GM23338 (cell line): Measurements from ENCODE around the gene CSTPP1.

Experiments used
- CREB1 ChIP-seq: fragments of 250-450 bp; sonication (Bioruptor Pico); IDR thresholded peaks from 2 replicates; pipeline ENCODE4 v1.5.0; 2020; ENCODE audit warnings: low read depth, mild to moderate bottlenecking, moderate library complexity
- CTCF ChIP-seq, 2 experiments: fragments of 200-600 bp in 1 of 2; sonication (generic) in 1 of 2; conservative IDR thresholded peaks; 2 replicates each; pipeline versions ENCODE4 v1.5.1 to v1.6.1; 2016 to 2017; ENCODE audit warnings: antibody characterized with exemption in 2 of 2, low read depth in 2 of 2, mild to moderate bottlenecking in 2 of 2, moderate library complexity in 1 of 2
- EZH2 ChIP-seq: fragments of 200-600 bp; sonication (generic); IDR thresholded peaks from one replicate; pipeline ENCODE4 v1.8.0; 2017; ENCODE audit warnings: antibody characterized with exemption, mild to moderate bottlenecking, low read depth; ENCODE audit not compliant: unreplicated experiment
- EZH2phosphoT487 ChIP-seq: fragments of 200-600 bp; sonication (generic); IDR thresholded peaks from one replicate; pipeline ENCODE4 v1.8.1; 2018; ENCODE audit warnings: antibody characterized with exemption; ENCODE audit not compliant: unreplicated experiment
- JUNB ChIP-seq: IDR thresholded peaks from one replicate; pipeline ENCODE4 v1.6.1; 2016; ENCODE audit warnings: antibody characterized with exemption; ENCODE audit not compliant: unreplicated experiment
- NANOG ChIP-seq: IDR thresholded peaks from 2 replicates; pipeline ENCODE4 v1.6.1; 2016; ENCODE audit warnings: antibody characterized with exemption, borderline replicate concordance
- POLR2AphosphoS5 ChIP-seq: IDR thresholded peaks from 2 replicates; pipeline ENCODE4 v1.6.1; 2016; ENCODE audit warnings: antibody characterized with exemption, low read depth
- REST ChIP-seq: IDR thresholded peaks from one replicate; pipeline ENCODE4 v1.6.1; 2018; ENCODE audit warnings: antibody characterized with exemption; ENCODE audit not compliant: unreplicated experiment
- STAT1 ChIP-seq: IDR thresholded peaks from one replicate; pipeline ENCODE4 v1.6.1; 2016; ENCODE audit warnings: antibody characterized with exemption; ENCODE audit not compliant: unreplicated experiment
- ZNF114 ChIP-seq: fragments of 250-450 bp; sonication (Bioruptor Pico); IDR thresholded peaks from 2 replicates; pipeline ENCODE4 v1.5.0; 2020; ENCODE audit warnings: mild to moderate bottlenecking, moderate library complexity
- ZNF331 ChIP-seq: fragments of 250-450 bp; sonication (Bioruptor Pico); IDR thresholded peaks from 2 replicates; pipeline ENCODE4 v1.5.0; 2020; ENCODE audit warnings: low read depth, mild to moderate bottlenecking, moderate library complexity
- TF ChIP-seq, protein P1 (sequence below): IDR thresholded peaks from 2 replicates; pipeline ENCODE4 v1.6.1; 2016; ENCODE audit warnings: antibody characterized with exemption

DNA sequence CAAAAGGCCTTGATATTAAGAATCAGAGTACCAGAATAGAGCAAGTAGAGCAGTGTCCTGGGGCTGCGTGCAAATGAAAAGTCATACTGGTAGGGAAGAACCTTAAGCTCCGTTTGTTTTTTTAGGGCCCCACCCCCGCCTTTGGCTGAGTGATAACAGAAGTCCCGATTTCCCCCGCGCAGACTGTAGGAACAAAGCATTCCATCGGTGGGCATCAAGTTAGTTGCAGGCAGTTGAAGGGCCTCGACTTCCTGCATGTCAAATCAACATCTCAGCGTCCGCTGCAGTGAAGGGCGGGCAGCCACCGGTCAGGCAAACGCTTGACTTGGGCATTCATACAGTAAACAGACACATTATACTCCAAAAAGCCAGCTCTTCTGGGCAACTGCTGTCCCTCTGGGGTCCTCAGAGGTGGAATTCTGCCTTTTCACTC, 29.9 kb upstream of the CSTPP1 start:
- TF ChIP-seq CREB1 (no peak), CTCF (conservative IDR thresholded peaks at IDR 0.05; ENCODE audit: low read depth in 2 of 2) (no peak), POLR2AphosphoS5 (no peak), JUNB (no peak), REST (no peak), EZH2 (no peak), STAT1 (no peak), EZH2phosphoT487 (no peak), NANOG (no peak), ZNF114 (CRISPR knock-in tag) (no peak; the same call in 1 of the 2 replicates), ZNF331 (CRISPR knock-in tag) (no peak)
- TF ChIP-seq, protein P1, sequence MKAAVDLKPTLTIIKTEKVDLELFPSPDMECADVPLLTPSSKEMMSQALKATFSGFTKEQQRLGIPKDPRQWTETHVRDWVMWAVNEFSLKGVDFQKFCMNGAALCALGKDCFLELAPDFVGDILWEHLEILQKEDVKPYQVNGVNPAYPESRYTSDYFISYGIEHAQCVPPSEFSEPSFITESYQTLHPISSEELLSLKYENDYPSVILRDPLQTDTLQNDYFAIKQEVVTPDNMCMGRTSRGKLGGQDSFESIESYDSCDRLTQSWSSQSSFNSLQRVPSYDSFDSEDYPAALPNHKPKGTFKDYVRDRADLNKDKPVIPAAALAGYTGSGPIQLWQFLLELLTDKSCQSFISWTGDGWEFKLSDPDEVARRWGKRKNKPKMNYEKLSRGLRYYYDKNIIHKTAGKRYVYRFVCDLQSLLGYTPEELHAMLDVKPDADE: no peak
